PC-9 (cell line): ENCODE measurements around the gene TXNDC8. TPM values are rescaled to one million over a fixed set of nuclear protein-coding genes. Genes with fewer than 3 reads are reported as not detected.

Experiments
- Bru-seq: library from RNA; stranded (reverse); fragments of 400-500 nt; gene quantifications from one replicate; lab custom pipeline; 2021; lab: Mats Ljungman, UMichigan
- BruChase-seq, 2 experiments: library from RNA; stranded (reverse); fragments of 400-500 nt; gene quantifications; one replicate each; lab custom pipeline; 2021; lab: Mats Ljungman, UMichigan
- BruUV-seq: library from RNA; stranded (reverse); fragments of 400-500 nt; replicated peaks from 2 replicates; lab custom pipeline; 2021; lab: Mats Ljungman, UMichigan
- CTCF ChIA-PET: fragments of 300-600 bp; sonication (Branson Sonifier 250); formaldehyde crosslinking; loops from one replicate; lab custom pipeline; 2022; ENCODE audit warnings: antibody characterized with exemption; lab: Charles Lee
- POLR2A ChIA-PET: fragments of 300-600 bp; sonication (Branson Sonifier 250); formaldehyde crosslinking; loops from one replicate; lab custom pipeline; 2022; ENCODE audit warnings: antibody characterized with exemption; ENCODE audit not compliant: unreplicated experiment; lab: Charles Lee
- DNase-seq, 2 experiments: peaks; one replicate each; pipeline versions ENCODE4 v3.0.0 to v3.0.0-alpha.2; 2015 to 2022; ENCODE audit warnings: mixed read lengths in 1 of 2
- H2AFZ ChIP-seq: fragments of 200-600 bp; sonication (generic); 2 replicates; pipeline ENCODE4 v1.8.1; 2017; ENCODE audit warnings: antibody characterized with exemption
- H3F3A ChIP-seq: fragments of 200-600 bp; sonication (generic); 2 replicates; pipeline ENCODE4 v1.8.1; 2017; ENCODE audit warnings: antibody characterized with exemption, mild to moderate bottlenecking, low read depth; ENCODE audit not compliant: insufficient read depth
- H3K27ac ChIP-seq: fragments of 200-600 bp; sonication (generic); 2 replicates; pipeline ENCODE4 v1.6.1; 2016; ENCODE audit warnings: mixed run types
- H3K27me3 ChIP-seq: fragments of 200-600 bp; sonication (generic); 2 replicates; pipeline ENCODE4 v1.6.1; 2016; ENCODE audit warnings: low read depth, mixed run types; ENCODE audit not compliant: insufficient read depth
- H3K36me3 ChIP-seq: fragments of 200-600 bp; sonication (generic); 2 replicates; pipeline ENCODE4 v1.6.1; 2016; ENCODE audit warnings: low read depth, mixed run types
- H3K4me1 ChIP-seq: fragments of 200-600 bp; sonication (generic); replicated peaks from 2 replicates; pipeline ENCODE4 v1.6.1; 2016; ENCODE audit warnings: mixed run types; ENCODE audit not compliant: insufficient read depth
- H3K4me2 ChIP-seq: fragments of 200-600 bp; sonication (generic); 2 replicates; pipeline ENCODE4 v1.6.1; 2017; ENCODE audit warnings: mixed run types
- H3K4me3 ChIP-seq: fragments of 200-600 bp; sonication (generic); 2 replicates; pipeline ENCODE4 v1.6.1; 2016; ENCODE audit warnings: mixed run types
- H3K79me2 ChIP-seq: fragments of 200-600 bp; sonication (generic); 2 replicates; pipeline ENCODE4 v1.6.1; 2017; ENCODE audit warnings: low read depth, mixed run types
- H3K9me2 ChIP-seq: fragments of 200-600 bp; sonication (generic); 2 replicates; pipeline ENCODE4 v1.8.1; 2017; ENCODE audit warnings: mild to moderate bottlenecking; ENCODE audit not compliant: insufficient read depth
- H3K9me3 ChIP-seq: fragments of 200-600 bp; sonication (generic); 2 replicates; pipeline ENCODE4 v1.8.1; 2016; ENCODE audit warnings: low read depth; ENCODE audit not compliant: insufficient read depth
- H4K20me1 ChIP-seq: fragments of 200-600 bp; sonication (generic); 2 replicates; pipeline ENCODE4 v1.8.1; 2017; ENCODE audit not compliant: insufficient read depth
- CTCF ChIP-seq: fragments of 200-600 bp; sonication (generic); conservative IDR thresholded peaks from 2 replicates; pipeline ENCODE4 v1.6.1; 2017; ENCODE audit warnings: mixed run types, antibody characterized with exemption, mild to moderate bottlenecking, moderate library complexity
- EZH2 ChIP-seq: fragments of 200-600 bp; sonication (generic); IDR thresholded peaks from 2 replicates; pipeline ENCODE4 v1.8.0; 2017; ENCODE audit warnings: antibody characterized with exemption, low read depth
- intact Hi-C: fragments of 100-400 bp; cut with micrococcal nuclease; formaldehyde crosslinking; loops from one replicate; pipeline ENCODE4 v1.10.0; 2022; ENCODE audit not compliant: unreplicated experiment
- long read RNA-seq: library from polyadenylated mRNA; stranded (forward); transcript quantifications from one replicate; pipeline ENCODE4 v2.0.0, GENCODE V29; 2022
- total RNA-seq: library from RNA; stranded (reverse); gene quantifications from 2 replicates; pipeline ENCODE4 v1.2.3, GENCODE V29; 2021

Gene TXNDC8
- total RNA-seq = not detected in 2 replicates
- not detected for Bru-seq, nascent RNA
- percentile 3 among the genes with signal in this experiment for BruChase-seq, experiment 1, labeled RNA remaining after a 2-hour chase
- percentile 5 among the genes with signal in this experiment for BruChase-seq, experiment 2, labeled RNA remaining after a 6-hour chase
- long read RNA-seq, partial matches to known transcripts = 0 of 1 reads
- long read RNA-seq, other reads (novel, unspliced or antisense) = 1 of 1 reads

GRCh38 chr9:110337727-110338126 lies at the start of gene TXNDC8:
Gene TXNDC8, minus strand, starts transcription at chr9:110337863.
- ChIA-PET CTCF (no interaction called here), POLR2A (no interaction called here)
- TF ChIP-seq EZH2 (no peak), CTCF (no peak)
- Histone ChIP-seq H3F3A (no peaks in the 10 kb centered on the region), H3K4me2 (no peak within 1 kb of the TSS), H3K79me2 (no peaks in the 10 kb centered on the region), H2AFZ (no peak within 1 kb of the TSS), H3K36me3 (no peaks in the 10 kb centered on the region), H3K9me3 (no peaks in the 10 kb centered on the region), H3K27ac (no peak within 1 kb of the TSS), H3K27me3 (no peaks in the 10 kb centered on the region), H3K9me2 (no peaks in the 10 kb centered on the region; the same call in 1 of the 2 replicates), H3K4me1 (no peaks in the 10 kb centered on the region), H3K4me3 (no peak within 1 kb of the TSS), H4K20me1 (no peaks in the 10 kb centered on the region)
- BruUV-seq = no TSS peak
- DNase-seq = no peak
- intact Hi-C loops = no loop called here

GRCh38 chr9:110383491-110383890 lies 45.8 kb upstream of the TXNDC8 start:
- BruUV-seq = no TSS peak
- intact Hi-C loops = no loop called here
- Histone ChIP-seq H3K4me1 (no peaks in the 10 kb centered on the region), H3K4me3 (no peak overlapping the region), H3K79me2 (no peaks in the 10 kb centered on the region), H3K9me3 (no peaks in the 10 kb centered on the region), H3K27ac (no peak overlapping the region), H3K9me2 (no peaks in the 10 kb centered on the region), H3K36me3 (peaks cover 5% of the 10 kb centered on the region; the same call in 1 of the 2 replicates), H3K4me2 (no peak overlapping the region), H3F3A (no peaks in the 10 kb centered on the region), H2AFZ (no peak overlapping the region), H4K20me1 (no peaks in the 10 kb centered on the region), H3K27me3 (no peaks in the 10 kb centered on the region)
- no peak for DNase-seq
- TF ChIP-seq EZH2 (no peak), CTCF (no peak)
- CTCF ChIA-PET = no interaction called here
- POLR2A ChIA-PET = no interaction called here

- Histone ChIP-seq H3K27ac (no peak overlapping the region), H3K9me3 (no peaks in the 10 kb centered on the region), H2AFZ (no peak overlapping the region), H3K79me2 (no peaks in the 10 kb centered on the region), H4K20me1 (no peaks in the 10 kb centered on the region), H3K27me3 (no peaks in the 10 kb centered on the region), H3K36me3 (peaks cover 5% of the 10 kb centered on the region; the same call in 1 of the 2 replicates), H3K4me1 (no peaks in the 10 kb centered on the region), H3K9me2 (no peaks in the 10 kb centered on the region), H3K4me3 (no peak overlapping the region), H3F3A (no peaks in the 10 kb centered on the region), H3K4me2 (no peak overlapping the region)
- CTCF ChIA-PET = no interaction called here
- BruUV-seq = no TSS peak
- intact Hi-C loops = no loop called here
- TF ChIP-seq CTCF (no peak), EZH2 (no peak)
- DNase-seq = no peak
- POLR2A ChIA-PET = no interaction called here
Observed at GRCh38 chr9:110382731-110383130, 45.1 kb upstream of the TXNDC8 start.
